WI38 (cell line): ENCODE results near the gene GLRX5.
A peak's percentile ranks its signal among the peaks of the same experiment; 100 is the strongest.
"Not testable (repeated sequence)": the region's sequence is repeated elsewhere in the genome, so short reads cannot be mapped to it uniquely, and the experiment has no call there.

ENCODE experiments used
- H3K4me3 ChIP-seq: 2 replicates; pipeline ENCODE4 v1.5.1; 2011; ENCODE audit warnings: low read depth, mild to moderate bottlenecking, control low read depth, low read length
- CTCF ChIP-seq: IDR thresholded peaks from 2 replicates; pipeline ENCODE4 v1.5.1; 2012; ENCODE audit warnings: low read depth, mild to moderate bottlenecking, control low read depth, low read length

Gene GLRX5

GRCh38 chr14:95562892-95563685, 28.2 kb downstream of the GLRX5 start:
- TF ChIP-seq CTCF: no peak
- peak overlapping the region; percentile 2; the same call in 1 of the 2 replicates for H3K4me3 ChIP-seq

- no peak overlapping the region for H3K4me3 ChIP-seq
- TF ChIP-seq CTCF: no peak
Measured at GRCh38 chr14:95564060-95564459, 29.2 kb downstream of the GLRX5 start.

- H3K4me3 ChIP-seq: no peak overlapping the region
- no peak for TF ChIP-seq CTCF
Measured at GRCh38 chr14:95569440-95569839, 34.6 kb downstream of the GLRX5 start.

GRCh38 chr14:95573313-95573712, 38.5 kb downstream of the GLRX5 start:
- no peak for TF ChIP-seq CTCF
- H3K4me3 ChIP-seq: no peak overlapping the region

- TF ChIP-seq CTCF: no peak
- H3K4me3 ChIP-seq: no peak overlapping the region
Measured at GRCh38 chr14:95575840-95576473, 41.1 kb downstream of the GLRX5 start.

GRCh38 chr14:95577067-95577800, 42.4 kb downstream of the GLRX5 start:
- no peak for TF ChIP-seq CTCF
- H3K4me3 ChIP-seq: no peak overlapping the region

- H3K4me3 ChIP-seq: no peak overlapping the region
- no peak for TF ChIP-seq CTCF
Measured at GRCh38 chr14:95577870-95578269, 43.0 kb downstream of the GLRX5 start.

GRCh38 chr14:95583836-95584617, 49.2 kb downstream of the GLRX5 start:
- not testable (repeated sequence) for H3K4me3 ChIP-seq
